Measurements from ENCODE around the gene FPGS.
"Not testable (repeated sequence)": the region's sequence is repeated elsewhere in the genome, so short reads cannot be mapped to it uniquely, and the experiment has no call there.

Gene FPGS

GRCh38 chr9:127814619-127815511, 12.2 kb downstream of the FPGS start:
- DNase-seq: no peak

- no peak for DNase-seq
Measured at GRCh38 chr9:127815512-127816361, 13.1 kb downstream of the FPGS start.

- DNase-seq: no peak
Measured at GRCh38 chr9:127816362-127816725, 13.7 kb downstream of the FPGS start.

DNA sequence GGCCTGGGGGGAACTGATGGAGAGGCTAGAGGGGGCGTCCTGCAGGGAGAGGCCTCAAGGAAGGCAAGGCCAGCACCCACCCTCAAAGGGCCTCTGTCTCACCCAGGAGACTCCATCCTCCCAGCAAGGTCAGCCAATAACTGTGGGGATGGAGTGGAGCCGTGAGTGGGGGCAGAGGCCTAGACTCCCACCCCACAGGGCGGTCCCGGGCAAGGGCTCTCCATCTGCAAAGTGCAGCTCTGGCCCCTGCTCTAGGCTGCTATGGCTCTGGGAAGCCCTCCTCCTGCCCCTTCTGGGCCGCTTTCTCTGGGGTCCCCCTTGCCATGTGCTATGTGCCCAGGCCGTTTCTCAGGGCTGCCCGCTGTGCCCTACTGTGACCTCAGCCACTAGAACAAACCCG, 14.0 kb downstream of the FPGS start:
- DNase-seq: no peak

GRCh38 chr9:127817881-127818434, 15.3 kb downstream of the FPGS start:
- no peak for DNase-seq

DNA sequence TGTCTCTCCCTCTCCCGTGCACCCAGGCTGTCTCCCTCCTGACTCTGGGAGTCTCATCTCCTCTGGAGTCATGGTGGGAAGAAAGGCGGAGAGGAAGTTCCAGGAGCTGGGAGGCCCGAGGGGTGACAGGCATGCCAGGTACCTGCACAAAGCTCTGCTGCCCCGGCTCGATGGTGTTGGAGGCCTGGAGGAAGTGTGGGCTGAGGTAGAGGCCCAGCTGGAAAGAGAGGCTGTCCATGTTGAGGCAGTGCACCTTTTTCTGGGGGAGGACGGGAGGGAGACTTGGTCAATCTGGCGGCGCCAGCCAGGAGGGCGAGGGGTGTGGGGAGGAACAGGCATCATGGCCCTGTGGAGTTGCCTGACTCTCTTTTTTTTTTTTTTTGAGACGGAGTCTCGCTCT, 15.9 kb downstream of the FPGS start:
- DNase-seq: no peak

GRCh38 chr9:127822108-127822507, 19.4 kb downstream of the FPGS start:
- no peak for DNase-seq

DNA sequence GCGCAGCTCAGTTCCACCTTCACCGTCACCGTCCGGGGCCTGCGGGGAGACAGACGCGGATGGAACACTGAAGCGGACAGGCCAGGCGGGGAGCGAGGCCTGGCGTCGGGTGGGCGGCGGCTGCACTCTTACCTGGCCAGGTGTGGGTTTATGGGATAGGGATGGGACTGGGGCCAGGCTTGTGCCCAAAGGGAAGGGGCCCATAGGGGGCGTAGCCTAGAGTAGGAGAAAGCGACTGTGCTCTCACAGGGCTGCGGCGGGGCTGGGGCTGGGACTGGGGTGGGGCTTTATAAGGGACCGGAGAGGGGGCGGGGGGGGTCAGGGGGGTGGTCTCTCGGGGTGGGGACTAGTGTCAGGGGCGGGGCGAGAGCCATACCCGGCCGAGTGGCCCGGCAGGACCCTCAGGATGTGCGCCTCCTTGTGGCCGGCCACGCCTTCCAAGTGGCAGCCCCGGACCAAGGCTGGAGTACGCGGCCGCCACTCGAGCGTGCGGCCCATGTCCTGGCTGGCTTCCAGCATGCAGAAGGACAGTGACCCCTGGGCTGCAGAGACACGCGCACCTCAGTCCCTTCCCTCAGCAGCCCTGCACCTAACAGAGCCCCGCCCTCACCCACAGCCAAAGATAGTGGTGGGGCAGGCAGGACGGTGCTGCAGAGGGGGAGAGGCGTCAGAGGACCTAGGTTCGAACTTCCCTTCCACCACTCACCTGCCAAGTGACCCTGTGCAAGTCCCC, 22.8 kb downstream of the FPGS start:
- DNase-seq: no peak

- DNase-seq: no peak
Measured at GRCh38 chr9:127826253-127826913, 23.7 kb downstream of the FPGS start.

GRCh38 chr9:127828262-127829031, 25.8 kb downstream of the FPGS start:
- no peak for DNase-seq

DNA sequence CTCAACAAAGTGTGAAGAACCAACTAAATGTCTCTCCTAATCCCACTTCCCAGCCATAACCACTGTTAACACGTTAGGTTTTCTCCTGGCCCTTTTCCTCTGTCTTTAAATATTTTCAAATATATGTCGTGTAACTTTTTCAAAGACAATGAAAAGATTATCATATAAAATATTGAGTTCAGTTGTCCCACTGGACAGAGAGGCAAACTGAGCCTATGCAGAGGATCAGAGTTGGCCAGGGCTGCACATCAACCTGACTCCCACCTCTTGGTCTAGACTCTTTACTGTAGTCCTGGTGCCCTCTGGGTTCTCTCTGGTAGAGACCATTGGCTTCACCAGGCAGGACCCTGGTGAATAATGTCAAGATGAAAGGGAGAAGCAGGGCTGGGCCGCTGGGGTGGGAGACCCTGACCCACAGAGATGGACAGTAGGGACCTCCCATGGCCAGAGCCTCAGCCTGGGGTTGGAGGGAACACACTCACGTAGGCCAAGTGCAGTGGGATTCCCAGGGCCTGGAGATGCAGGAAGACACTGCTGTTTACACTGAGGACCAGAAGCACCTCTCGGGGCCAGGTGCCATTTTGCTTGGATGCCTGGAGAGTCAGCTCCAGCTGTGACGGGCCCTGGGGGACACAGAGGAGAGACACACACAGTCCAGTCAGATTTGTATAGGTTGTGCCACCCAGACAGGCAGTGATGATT, 26.7 kb downstream of the FPGS start:
- no peak for DNase-seq

- no peak for DNase-seq
Measured at GRCh38 chr9:127832248-127832647, 29.6 kb downstream of the FPGS start.

GRCh38 chr9:127833555-127833954, 30.9 kb downstream of the FPGS start:
- DNase-seq: peak; percentile 12

- DNase-seq: peak; percentile 15
Measured at GRCh38 chr9:127835991-127836516, 33.4 kb downstream of the FPGS start.

DNA sequence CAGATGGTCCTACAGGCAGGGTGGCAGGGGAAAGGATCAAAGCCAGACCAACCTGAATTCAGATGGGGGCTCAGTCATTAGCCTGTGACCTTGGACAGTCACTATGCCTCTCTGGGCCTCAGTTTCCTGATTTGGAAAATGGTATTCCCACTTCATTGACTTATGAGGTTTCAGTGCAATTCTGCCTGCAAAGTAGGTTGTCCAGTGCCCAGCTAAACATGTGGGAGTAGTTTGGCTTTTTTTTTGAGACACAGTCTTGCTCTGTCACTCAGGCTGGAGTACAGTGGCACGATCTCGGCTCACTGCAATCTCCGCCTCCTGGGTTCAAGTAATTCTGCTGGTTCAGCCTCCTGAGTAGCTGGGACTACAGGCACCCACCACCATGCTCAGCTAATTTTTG, 33.9 kb downstream of the FPGS start:
- DNase-seq: not testable (repeated sequence)

- DNase-seq: no peak
Measured at GRCh38 chr9:127837346-127837745, 34.7 kb downstream of the FPGS start.

DNA sequence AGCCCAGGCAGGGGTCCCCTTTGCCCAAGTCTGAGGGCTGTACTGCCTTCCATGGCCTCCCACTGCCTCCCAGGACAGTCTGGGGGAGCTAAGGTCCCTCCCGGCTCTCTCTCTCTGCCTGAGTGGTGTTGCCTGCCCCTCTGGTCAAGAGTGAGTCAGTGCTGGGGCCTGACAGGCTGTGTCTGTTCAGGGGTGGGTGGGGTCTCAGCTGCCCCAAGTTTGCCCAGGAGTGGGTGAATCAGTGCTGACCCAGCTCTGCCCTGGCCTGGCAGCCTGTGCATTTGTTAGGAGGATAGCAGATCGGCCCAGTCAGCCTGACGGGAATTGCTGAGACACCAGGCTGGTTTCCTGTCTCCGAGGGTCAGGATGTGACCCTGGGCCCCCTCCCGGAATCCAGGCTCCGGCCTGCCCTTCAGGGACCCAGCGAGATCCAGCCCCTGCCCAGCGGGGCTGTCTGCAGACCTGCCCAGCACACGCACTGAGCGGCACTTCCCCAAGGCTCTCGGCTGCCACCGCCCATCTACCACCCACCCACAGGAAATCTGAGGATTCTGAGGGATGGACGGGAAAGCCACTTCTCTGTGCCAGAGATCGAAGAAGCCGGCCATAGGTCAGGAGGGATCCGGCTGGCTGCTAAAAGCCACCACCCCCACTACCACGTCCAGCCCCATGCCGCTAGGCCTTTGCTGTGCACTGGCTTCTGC, 35.8 kb downstream of the FPGS start:
- DNase-seq: no peak

DNA sequence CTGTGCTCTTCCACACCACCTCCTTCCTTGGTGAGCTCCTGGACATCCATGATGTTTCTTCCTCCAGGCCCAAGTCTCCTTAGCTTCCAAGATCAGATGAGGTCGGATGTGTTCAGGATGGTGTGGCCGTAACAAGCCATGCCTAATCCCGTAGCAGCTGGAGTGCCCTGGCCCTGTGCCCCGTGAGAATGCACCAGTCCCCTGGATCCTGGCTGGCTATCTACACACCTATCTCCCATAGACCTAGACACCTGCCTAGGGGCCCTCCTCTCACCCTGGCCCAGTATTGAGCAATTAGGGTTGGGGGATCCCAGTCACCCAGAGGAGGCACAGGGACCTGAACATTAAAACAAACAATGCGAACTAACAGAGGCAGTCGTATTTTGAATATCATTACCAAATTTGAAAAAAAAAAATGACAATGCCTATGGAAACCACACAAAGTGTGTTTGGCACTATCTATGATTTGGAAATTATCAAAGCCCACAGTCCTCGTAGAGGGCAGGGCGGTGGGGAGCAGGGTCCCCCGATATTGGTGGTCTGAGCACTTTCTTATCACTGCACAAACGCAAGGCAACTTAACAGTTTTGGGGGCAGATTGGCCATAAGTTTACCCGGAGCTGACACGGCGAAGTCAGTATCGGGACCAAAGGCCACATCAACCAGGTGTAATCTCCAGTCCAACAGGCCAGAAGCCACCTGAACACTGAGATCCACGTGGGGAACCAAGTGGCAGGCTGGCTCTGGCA, 38.6 kb downstream of the FPGS start:
- DNase-seq: no peak

DNA sequence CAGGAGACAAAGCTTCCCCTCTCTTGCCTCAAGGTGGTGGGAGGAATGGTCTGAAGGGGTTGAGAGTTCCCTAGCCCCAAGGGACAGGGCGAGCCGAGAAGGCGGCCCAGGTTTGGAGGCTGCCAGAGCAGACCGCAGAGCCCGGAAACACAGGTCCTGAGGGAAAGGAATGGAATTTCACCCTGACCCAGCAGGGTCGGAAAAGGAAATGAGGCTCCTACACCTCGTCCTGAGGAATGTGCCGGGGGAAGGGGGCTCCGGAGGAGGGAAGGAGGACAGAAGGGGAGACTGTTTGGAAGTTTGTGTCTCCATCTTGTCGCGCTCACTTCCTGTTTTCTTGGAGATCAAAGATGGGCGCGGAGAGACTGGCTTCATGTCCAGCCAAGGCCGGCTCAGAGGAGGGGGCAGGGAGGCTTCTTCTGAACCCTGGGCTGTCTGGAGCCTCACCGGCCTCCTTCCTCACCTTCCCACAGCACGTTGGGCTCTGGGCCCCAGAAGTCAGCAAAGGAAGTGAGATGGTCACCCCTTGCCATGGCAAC, 42.2 kb downstream of the FPGS start:
- DNase-seq: no peak

Measured in CD4-positive, alpha-beta T cell treated with Interleukin-10 for 1 hour (primary cell).